Activated CD4-positive, alpha-beta T cell treated with anti-CD3 and anti-CD28 coated beads, Interleukin-2, amount 10 ng/mL, durations not matched to agents 7 days and 5 days (primary cell): ENCODE results near the gene LDLRAD3. TPM values are rescaled to one million over a fixed set of nuclear protein-coding genes. Genes with fewer than 3 reads are reported as not detected.

Source experiments
- CTCF ChIA-PET: fragments of 350-600 bp; sonication (Branson Sonifier 250); formaldehyde crosslinking; loops from one replicate; lab custom pipeline; 2021; ENCODE audit warnings: antibody characterized with exemption; lab: Charles Lee
- POLR2A ChIA-PET: fragments of 350-600 bp; sonication (Branson Sonifier 250); formaldehyde crosslinking; loops from one replicate; lab custom pipeline; 2021; ENCODE audit warnings: antibody characterized with exemption; lab: Charles Lee
- DNase-seq: peaks from one replicate; pipeline ENCODE4 v3.0.0-alpha.2; 2020
- H3K27ac Mint-ChIP-seq: one replicate; pipeline ENCODE4 v1.8.0; 2021; ENCODE audit warnings: mild to moderate bottlenecking, moderate library complexity, mixed read lengths
- H3K27me3 Mint-ChIP-seq: one replicate; pipeline ENCODE4 v1.8.0; 2021; ENCODE audit warnings: mixed read lengths
- H3K36me3 Mint-ChIP-seq: one replicate; pipeline ENCODE4 v1.8.0; 2021; ENCODE audit warnings: low read depth, mixed read lengths
- H3K4me1 Mint-ChIP-seq: one replicate; pipeline ENCODE4 v1.8.0; 2021; ENCODE audit warnings: mixed read lengths
- H3K4me3 Mint-ChIP-seq: one replicate; pipeline ENCODE4 v1.8.0; 2021; ENCODE audit warnings: mild to moderate bottlenecking, moderate library complexity, mixed read lengths
- H3K9me3 Mint-ChIP-seq: one replicate; pipeline ENCODE4 v1.8.0; 2021; ENCODE audit warnings: mixed read lengths
- total RNA-seq, 2 experiments: library from RNA; stranded (reverse); gene quantifications; one replicate each; pipeline ENCODE4 v1.2.3, GENCODE V29; 2021

Gene LDLRAD3
- total RNA-seq, 2 experiments from 2014 or later: 0.07 TPM; not detected in 1

DNA sequence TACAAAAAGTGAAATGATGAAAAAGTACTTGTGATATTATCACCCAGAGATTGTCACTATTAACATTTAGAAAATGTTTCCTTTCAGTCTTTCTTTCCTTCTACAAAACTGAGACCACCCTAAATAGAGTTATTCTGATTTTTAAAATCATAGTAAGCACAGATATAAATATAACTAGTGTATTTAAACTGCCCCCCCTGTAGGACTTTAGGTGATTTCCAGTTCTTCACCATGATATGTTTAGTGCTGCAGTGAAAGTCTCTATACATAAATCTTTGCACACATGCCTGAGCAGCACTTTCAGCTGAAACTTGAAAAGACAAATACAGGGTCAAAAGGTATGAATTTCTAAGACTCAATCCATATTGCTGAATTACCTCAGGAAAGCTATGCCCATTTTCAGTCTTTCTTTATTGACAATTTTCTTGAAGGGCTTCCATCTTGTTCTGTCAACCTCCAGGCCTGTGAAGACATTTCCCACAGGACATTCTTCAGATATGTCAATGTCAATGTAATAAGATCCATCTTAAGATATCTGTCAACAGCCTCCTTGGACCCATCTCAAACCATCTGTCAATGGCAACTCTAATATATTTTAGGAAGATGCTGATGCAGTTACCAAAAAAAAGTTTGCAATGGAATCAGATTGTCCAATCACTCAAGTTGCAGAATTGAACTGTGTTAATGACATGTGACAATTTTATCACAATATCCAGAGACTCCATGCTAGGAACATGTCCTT lies 30.8 kb upstream of the LDLRAD3 start:
- ChIA-PET POLR2A (interaction anchor here (0.6 kb wide), 1 partner anchor 49 kb away, joined by 3 read pairs; no protein-coding TSS in a partner anchor), CTCF (no interaction called here)
- Mint-ChIP-seq H3K4me1 (no peaks in the 10 kb centered on the region), H3K27me3 (peaks cover 4% of the 10 kb centered on the region), H3K4me3 (no peak overlapping the region), H3K9me3 (no peaks in the 10 kb centered on the region), H3K27ac (no peak overlapping the region), H3K36me3 (no peaks in the 10 kb centered on the region)
- no peak for DNase-seq

DNA sequence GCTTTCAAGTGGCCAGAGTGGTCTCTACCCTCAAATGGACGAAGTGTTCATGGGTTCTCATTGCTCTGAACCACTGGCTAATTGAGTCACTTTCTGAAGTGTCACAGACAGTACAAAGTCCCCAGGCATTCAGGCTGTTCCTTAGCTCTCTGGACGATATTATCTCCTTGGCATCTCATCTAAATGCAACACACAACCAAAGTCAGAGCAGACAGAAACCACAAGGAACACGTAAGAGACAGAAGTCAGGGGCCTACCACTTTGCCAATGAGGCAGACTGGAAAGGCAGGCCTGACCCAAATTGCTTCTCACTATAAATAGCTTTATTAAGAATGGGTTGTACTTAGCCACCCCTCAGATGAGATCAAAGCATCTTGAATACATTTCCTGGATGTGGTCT lies 29.0 kb upstream of the LDLRAD3 start:
- ChIA-PET POLR2A (no interaction called here), CTCF (no interaction called here)
- Mint-ChIP-seq H3K4me1 (peaks cover 5% of the 10 kb centered on the region), H3K4me3 (no peak overlapping the region), H3K36me3 (no peaks in the 10 kb centered on the region), H3K27me3 (peaks cover 5% of the 10 kb centered on the region), H3K27ac (no peak overlapping the region), H3K9me3 (no peaks in the 10 kb centered on the region)
- DNase-seq: no peak

DNA sequence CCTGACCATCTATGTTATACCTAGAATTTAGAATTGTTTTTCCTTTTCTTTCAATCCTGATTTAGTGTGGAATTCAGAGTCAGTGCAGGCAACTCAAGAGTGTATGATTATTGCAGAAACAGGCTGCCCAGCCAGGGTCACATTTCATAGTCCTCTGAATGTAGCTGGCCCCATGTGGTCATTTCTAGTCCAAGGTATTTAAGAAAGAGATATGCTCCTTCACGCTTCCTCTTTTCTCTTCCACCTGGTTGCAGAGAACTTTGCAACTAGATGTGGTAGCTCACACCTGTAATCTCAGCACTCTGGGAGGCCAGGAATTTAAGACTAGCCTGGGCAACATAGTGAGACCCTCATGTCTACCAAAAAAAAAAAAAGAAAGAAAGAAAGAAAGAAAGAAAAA lies 27.6 kb upstream of the LDLRAD3 start:
- H3K36me3 Mint-ChIP-seq: no peaks in the 10 kb centered on the region
- peaks cover 5% of the 10 kb centered on the region for H3K4me1 Mint-ChIP-seq
- CTCF ChIA-PET: no interaction called here
- H3K27ac Mint-ChIP-seq: no peak overlapping the region
- POLR2A ChIA-PET: no interaction called here
- DNase-seq: no peak
- no peak overlapping the region for H3K4me3 Mint-ChIP-seq
- H3K9me3 Mint-ChIP-seq: no peaks in the 10 kb centered on the region
- peaks cover 7% of the 10 kb centered on the region for H3K27me3 Mint-ChIP-seq

DNA sequence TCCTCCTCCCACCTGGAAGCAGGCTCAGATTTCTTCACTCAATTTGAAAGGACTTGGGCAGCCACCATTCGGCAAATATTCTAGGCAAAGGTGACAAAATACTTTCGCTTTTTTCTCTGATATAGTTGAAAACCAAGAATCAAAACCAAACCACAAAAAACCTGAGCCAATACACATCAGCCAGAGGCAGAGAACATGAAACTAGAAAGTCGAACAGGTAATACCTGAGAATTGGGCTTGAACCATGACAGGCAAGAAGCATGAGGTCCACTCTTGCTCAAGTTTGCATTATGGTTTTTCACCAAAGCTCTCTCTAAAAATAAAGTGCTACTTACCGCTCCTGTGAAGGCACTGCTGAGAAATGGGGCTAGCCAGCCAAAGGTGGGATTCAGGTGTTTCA lies 26.2 kb upstream of the LDLRAD3 start:
- Mint-ChIP-seq H3K27me3 (peaks cover 7% of the 10 kb centered on the region), H3K4me3 (no peak overlapping the region), H3K4me1 (peaks cover 5% of the 10 kb centered on the region), H3K36me3 (no peaks in the 10 kb centered on the region), H3K27ac (no peak overlapping the region), H3K9me3 (no peaks in the 10 kb centered on the region)
- DNase-seq: no peak
- CTCF ChIA-PET: interaction anchor here (0.6 kb wide), 1 partner anchor 20 kb away, joined by 6 read pairs; no protein-coding TSS in a partner anchor
- POLR2A ChIA-PET: no interaction called here

DNA sequence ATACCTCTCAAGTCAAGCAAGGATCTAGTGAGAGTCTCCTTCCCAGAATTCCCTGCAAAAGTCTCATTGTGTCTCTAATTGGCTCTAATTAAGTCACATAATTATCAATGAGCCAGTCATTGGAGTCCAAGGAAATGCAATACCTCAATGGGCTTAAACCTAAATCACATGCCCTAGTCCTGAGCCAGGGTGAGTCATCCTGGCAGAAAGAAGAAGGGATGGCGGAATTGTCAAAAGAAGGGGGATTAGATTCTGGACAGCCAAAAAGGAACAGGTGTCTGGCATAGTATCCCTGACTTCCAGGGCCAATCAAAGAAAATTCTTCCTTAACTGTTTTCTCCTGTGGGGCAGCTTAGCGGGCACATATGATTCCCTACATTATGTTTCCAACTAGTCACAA lies 25.1 kb upstream of the LDLRAD3 start:
- H3K4me3 Mint-ChIP-seq: no peak overlapping the region
- peaks cover 5% of the 10 kb centered on the region for H3K4me1 Mint-ChIP-seq
- H3K36me3 Mint-ChIP-seq: no peaks in the 10 kb centered on the region
- peaks cover 7% of the 10 kb centered on the region for H3K27me3 Mint-ChIP-seq
- CTCF ChIA-PET: no interaction called here
- H3K27ac Mint-ChIP-seq: no peak overlapping the region
- no peaks in the 10 kb centered on the region for H3K9me3 Mint-ChIP-seq
- no peak for DNase-seq
- POLR2A ChIA-PET: no interaction called here

DNA sequence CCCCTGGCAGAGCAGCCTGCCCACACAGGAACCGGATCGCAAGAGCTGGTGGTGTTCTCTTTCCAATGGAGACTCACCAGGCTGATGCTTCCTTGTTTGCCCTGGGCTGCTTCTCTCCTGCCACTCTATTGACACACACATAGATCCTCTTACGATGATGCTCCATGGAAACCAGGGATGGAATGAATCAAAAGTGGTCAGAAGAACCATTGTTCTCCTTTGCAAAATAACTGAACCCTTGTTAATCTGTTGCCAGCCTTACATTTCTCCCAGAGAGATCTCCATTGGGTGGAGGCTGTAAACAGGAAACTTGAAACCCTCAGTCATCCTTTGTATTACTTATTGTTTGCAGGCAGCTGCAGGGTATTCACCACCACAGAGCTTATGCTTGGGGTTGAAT lies 24.6 kb upstream of the LDLRAD3 start:
- no peak for DNase-seq
- CTCF ChIA-PET: no interaction called here
- Mint-ChIP-seq H3K4me1 (peaks cover 5% of the 10 kb centered on the region), H3K27me3 (peaks cover 7% of the 10 kb centered on the region), H3K36me3 (no peaks in the 10 kb centered on the region), H3K27ac (peak overlapping the region; percentile 31), H3K4me3 (no peak overlapping the region), H3K9me3 (no peaks in the 10 kb centered on the region)
- POLR2A ChIA-PET: no interaction called here

DNA sequence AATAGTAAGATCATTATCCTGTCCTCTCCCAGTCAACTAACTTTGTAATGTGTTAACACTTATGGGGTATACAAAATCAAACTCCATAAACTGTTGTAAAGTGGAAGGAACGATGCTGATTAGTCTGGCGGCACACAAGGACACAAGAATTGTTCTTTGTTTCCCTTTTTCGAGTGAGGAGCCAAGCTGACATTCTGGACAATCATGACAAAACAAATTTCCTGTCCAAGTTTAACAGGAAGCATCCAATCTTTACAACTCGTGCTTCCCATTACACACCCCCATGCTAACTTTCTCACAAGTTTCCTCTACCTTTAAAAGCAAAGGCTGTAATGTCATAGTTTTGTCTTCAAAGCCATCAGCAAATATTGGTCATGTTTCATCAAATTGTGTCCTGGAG lies 20.4 kb upstream of the LDLRAD3 start:
- Mint-ChIP-seq H3K9me3 (no peaks in the 10 kb centered on the region), H3K36me3 (no peaks in the 10 kb centered on the region), H3K27ac (no peak overlapping the region), H3K4me3 (no peak overlapping the region), H3K27me3 (peaks cover 3% of the 10 kb centered on the region), H3K4me1 (peaks cover 5% of the 10 kb centered on the region)
- ChIA-PET POLR2A (no interaction called here), CTCF (no interaction called here)
- DNase-seq: no peak

DNA sequence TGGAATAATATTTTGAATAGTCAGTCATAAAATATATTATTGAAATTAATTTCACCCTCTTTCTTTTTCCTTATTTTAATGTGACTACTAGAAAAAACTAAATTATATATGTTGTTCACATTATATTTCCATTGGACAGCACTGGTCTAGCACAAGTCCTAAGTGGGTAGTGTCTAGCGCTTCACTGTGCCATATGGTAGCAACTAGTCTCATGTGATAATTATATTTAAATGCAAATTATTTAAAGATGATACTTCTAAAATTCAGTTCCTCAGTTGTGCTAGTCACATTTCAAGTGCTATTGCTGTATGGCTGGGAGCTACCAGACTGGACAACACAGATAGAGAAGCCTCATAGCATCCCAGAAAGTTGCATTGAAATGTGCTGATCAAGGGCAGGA lies 19.1 kb upstream of the LDLRAD3 start:
- peaks cover 2% of the 10 kb centered on the region for H3K27me3 Mint-ChIP-seq
- ChIA-PET POLR2A (no interaction called here), CTCF (interaction anchor here (1.5 kb wide), 1 partner anchor 11 kb away, joined by 4 read pairs; no protein-coding TSS in a partner anchor)
- H3K9me3 Mint-ChIP-seq: no peaks in the 10 kb centered on the region
- H3K27ac Mint-ChIP-seq: no peak overlapping the region
- H3K4me1 Mint-ChIP-seq: no peaks in the 10 kb centered on the region
- no peak for DNase-seq
- H3K36me3 Mint-ChIP-seq: no peaks in the 10 kb centered on the region
- no peak overlapping the region for H3K4me3 Mint-ChIP-seq

DNA sequence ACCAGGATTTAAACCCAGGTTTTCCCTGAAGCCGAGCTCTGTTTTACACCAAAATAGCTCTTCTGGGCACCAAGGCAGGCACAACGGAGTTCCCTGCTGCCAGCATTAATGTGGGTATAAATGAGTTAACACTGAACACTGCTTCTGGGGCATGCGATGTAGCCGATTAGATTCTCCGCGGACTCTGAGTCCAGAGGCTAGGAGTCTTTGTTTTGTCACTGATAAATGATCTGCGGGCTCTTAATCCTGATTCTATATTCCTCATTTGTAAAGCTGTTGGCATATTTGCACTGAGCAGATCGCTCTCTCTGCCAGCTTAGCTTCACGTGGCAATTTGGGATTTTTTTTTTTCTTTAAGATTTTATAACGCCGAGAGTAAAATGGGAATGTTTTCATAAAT lies 16.8 kb upstream of the LDLRAD3 start:
- DNase-seq: no peak
- peaks cover 2% of the 10 kb centered on the region for H3K27me3 Mint-ChIP-seq
- H3K27ac Mint-ChIP-seq: no peak overlapping the region
- no peaks in the 10 kb centered on the region for H3K36me3 Mint-ChIP-seq
- ChIA-PET CTCF (interaction anchor here (0.6 kb wide), 1 partner anchor 57 kb away, joined by 3 read pairs; no protein-coding TSS in a partner anchor), POLR2A (interaction anchor here (0.7 kb wide), 1 partner anchor 845 kb away, joined by 3 read pairs; no protein-coding TSS in a partner anchor)
- no peaks in the 10 kb centered on the region for H3K9me3 Mint-ChIP-seq
- no peaks in the 10 kb centered on the region for H3K4me1 Mint-ChIP-seq
- no peak overlapping the region for H3K4me3 Mint-ChIP-seq

DNA sequence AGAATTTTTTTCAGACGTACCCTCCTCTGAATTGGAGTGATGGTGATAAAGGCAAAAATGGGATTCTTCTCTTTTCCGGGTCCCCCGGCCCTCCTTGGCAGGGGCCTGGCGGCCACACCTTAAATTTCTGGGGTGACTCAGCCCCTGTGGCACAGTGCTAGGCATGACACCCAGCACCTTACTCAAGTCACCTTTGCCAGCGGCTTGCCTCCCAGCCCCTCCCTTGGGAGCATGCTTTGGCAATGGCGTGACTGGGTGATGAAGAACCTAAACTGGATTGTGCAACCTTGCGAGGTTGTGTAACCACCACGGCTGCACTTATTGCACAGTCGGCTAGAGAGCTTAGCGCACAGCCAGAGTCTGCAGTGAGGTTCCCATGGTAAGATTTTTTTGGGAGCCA lies 16.2 kb upstream of the LDLRAD3 start:
- no peak overlapping the region for H3K27ac Mint-ChIP-seq
- H3K9me3 Mint-ChIP-seq: no peaks in the 10 kb centered on the region
- CTCF ChIA-PET: no interaction called here
- DNase-seq: no peak
- no peaks in the 10 kb centered on the region for H3K4me1 Mint-ChIP-seq
- no peak overlapping the region for H3K4me3 Mint-ChIP-seq
- POLR2A ChIA-PET: no interaction called here
- no peaks in the 10 kb centered on the region for H3K36me3 Mint-ChIP-seq
- peaks cover 6% of the 10 kb centered on the region for H3K27me3 Mint-ChIP-seq

DNA sequence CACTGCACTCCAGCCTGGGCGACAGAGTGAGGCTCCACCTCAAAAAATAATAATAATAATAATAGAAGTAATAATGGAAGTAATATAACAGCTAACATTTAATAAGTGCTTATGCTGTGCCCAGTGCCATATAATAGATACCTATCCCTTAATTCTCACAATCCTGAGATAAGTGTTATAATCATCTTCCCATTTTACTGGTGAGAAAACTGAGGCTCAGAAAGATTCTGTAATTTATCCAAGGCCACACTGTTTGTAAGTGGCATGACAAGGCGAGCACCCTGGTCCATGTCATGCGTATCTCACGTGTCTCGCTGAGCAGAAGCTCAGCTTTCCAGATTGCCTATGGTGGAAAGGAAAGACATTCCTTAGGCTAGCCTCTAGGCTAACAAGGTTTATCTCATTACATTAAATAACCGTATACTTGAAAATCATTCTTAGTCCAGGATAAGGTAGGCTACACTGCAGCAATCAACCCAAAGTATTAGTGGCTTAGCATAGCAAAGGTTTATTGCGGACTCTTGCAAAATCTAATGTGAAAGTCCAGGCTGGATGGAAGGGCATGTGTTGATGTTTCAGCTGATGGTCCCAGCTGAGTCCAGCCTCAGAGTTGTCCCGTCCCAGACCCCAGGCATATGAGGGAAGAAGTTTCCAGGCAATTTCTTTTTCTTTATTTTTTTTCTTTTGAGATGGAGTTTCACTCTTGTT lies 15.0 kb upstream of the LDLRAD3 start:
- Mint-ChIP-seq H3K27me3 (peaks cover 12% of the 10 kb centered on the region), H3K36me3 (no peaks in the 10 kb centered on the region), H3K4me1 (no peaks in the 10 kb centered on the region), H3K9me3 (no peaks in the 10 kb centered on the region), H3K4me3 (no peak overlapping the region), H3K27ac (no peak overlapping the region)
- CTCF ChIA-PET: no interaction called here
- POLR2A ChIA-PET: no interaction called here
- DNase-seq: no peak

DNA sequence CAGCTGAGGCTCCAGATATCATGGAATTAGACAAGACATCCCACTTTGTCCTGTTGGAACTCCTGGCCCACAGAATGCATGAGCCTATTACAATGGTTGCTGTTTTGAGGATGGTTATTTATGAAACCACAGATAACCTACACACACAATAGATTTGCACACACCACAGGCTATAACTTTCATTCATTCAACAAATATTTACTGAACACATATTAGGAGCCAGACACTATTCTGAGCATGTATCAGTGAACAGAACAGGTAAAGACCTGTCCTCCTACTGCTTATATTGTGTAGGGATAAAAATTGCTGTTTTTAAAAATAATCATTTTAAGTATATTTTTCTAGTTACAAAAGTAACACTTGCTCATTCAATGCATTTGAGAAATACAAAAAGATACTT lies 13.4 kb upstream of the LDLRAD3 start:
- H3K9me3 Mint-ChIP-seq: no peaks in the 10 kb centered on the region
- DNase-seq: no peak
- no peak overlapping the region for H3K4me3 Mint-ChIP-seq
- H3K36me3 Mint-ChIP-seq: no peaks in the 10 kb centered on the region
- no peak overlapping the region for H3K27ac Mint-ChIP-seq
- no peaks in the 10 kb centered on the region for H3K4me1 Mint-ChIP-seq
- H3K27me3 Mint-ChIP-seq: peaks cover 14% of the 10 kb centered on the region
- CTCF ChIA-PET: no interaction called here
- POLR2A ChIA-PET: no interaction called here

DNA sequence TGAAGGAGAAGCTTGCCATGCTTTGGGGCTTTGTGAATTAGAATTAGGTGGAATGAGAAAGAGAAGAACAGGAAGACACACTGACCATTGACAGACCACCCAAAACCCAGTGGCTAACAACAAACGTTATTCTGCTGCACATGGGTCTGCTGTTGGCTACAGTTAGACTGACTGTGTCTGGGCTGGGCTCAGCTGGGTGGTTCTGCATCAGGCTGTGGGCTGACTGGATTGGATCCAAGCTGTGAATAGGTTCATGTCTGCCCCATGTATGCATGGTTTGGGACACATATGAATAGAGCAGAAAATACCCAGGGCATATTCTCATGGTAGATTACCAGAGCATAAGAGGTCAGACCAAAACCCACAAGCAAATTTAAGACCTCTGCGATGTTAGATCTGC lies 11.7 kb upstream of the LDLRAD3 start:
- Mint-ChIP-seq H3K36me3 (no peaks in the 10 kb centered on the region), H3K4me3 (no peak overlapping the region), H3K9me3 (no peaks in the 10 kb centered on the region), H3K27ac (no peak overlapping the region), H3K27me3 (peaks cover 14% of the 10 kb centered on the region), H3K4me1 (no peaks in the 10 kb centered on the region)
- ChIA-PET POLR2A (no interaction called here), CTCF (no interaction called here)
- no peak for DNase-seq
